HG02678 (cell line): ENCODE data around the gene CDC42EP1.
"Not testable (repeated sequence)": the region's sequence is repeated elsewhere in the genome, so short reads cannot be mapped to it uniquely, and the experiment has no call there.

Source experiments
- ATAC-seq: cut with Tn5 transposase; IDR thresholded peaks from one replicate; pipeline ENCODE4 v1.9.1; 2021; ENCODE audit warnings: mild to moderate bottlenecking, moderate library complexity; ENCODE audit not compliant: unreplicated experiment

The CDC42EP1 gene

GRCh38 chr22:37533995-37534394, 26.3 kb upstream of the CDC42EP1 start:
- no peak for ATAC-seq

GRCh38 chr22:37534445-37534844, 25.8 kb upstream of the CDC42EP1 start:
- no peak for ATAC-seq

- ATAC-seq, result no peak
Measured at GRCh38 chr22:37535159-37535558, 25.1 kb upstream of the CDC42EP1 start.

DNA sequence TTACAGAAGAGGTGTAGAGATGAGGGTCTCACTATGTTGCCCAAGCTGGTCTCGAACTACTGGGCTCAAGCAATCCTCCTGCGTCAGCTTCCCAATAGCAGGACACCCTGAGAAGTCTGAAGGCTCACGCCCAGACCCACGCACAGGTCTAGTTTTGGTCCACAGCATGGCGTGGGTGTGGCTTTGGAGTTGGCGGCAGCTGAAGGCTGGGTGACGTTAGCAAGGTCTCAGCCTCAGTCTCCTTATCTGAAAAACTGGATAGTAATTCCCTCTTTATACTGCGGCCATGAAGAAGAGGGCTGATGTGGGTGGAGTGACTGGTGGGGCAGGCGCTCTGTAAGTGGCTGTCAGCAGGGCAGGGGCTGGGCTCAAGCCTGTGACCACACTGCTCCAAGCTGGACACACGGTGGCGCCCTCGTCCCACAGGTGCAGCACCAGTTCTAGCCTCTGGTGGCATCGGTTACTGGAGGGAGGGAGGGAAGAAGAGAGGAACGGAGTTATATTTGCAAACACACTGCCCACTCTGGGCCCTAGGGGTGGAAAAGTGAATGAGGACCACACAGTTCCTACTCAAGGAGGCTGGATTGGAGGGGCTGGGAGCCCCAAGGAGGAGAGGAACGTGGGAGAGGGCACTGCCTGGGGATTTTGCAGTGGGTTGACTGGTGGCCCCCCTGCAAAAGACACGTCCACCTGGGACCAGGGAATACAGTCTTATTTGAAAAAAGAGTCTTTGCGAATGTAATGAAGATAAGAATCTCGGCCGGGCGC, 21.5 kb upstream of the CDC42EP1 start:
- peak; percentile 84 for ATAC-seq

DNA sequence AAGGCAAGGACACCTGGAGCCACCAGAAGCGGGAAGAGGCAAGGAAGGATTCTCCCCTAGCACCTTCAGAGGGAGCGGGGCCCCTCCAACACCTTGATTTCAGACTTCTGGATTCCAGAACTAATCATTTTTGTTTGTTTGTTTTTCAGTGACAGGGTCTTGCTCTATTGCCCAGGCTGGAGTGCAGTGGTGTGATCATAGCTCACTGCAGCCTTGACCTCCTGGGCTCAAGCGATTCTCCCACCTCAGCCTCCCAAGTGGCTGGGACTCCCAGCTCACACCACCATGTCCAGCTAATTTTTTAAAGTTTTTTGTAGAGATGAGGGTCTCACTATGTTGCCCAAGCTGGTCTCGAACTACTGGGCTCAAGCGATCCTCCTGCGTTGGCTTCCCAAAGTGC, 20.5 kb upstream of the CDC42EP1 start:
- not testable (repeated sequence) for ATAC-seq

DNA sequence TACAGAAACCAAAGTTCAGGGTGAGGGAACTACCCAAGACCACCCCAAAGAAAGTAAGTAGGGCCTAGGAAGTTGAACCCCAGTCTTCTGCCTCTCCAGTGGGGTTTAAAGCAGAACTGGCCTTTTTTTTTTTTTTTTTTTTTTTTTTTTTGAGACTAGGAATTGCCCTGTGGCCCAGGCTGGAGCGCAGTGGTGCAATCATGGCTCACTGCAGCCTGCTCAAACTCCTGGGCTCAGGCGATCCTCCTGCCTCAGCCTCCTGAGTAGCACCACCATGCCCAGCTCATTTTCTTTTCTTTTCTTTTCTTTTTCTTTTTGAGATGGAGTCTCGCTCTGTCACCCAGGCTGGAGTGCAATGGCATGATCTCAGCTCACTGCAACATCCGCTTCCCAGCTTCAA, 17.9 kb upstream of the CDC42EP1 start:
- not testable (repeated sequence) for ATAC-seq

DNA sequence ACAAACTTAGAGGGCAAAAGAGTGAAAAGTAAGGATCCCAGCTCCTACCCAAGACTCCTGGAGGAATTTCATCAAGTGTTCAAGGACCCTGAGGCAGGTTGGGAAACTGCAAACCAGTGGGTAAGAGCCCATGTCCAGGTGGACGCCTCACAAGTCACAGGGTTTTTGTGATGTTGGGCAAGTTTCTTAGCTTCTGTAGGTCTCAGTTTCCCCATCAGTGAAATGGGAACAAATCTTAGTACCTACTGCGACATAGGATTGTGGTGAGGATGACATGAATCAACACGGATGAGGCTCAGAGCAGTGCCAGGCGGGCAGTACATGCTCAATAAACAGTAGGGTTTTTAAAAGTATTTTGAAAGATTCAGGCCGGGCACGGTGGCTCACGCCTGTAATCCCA, 17.3 kb upstream of the CDC42EP1 start:
- no peak for ATAC-seq

GRCh38 chr22:37544955-37545702, 15.2 kb upstream of the CDC42EP1 start:
- ATAC-seq, result no peak

DNA sequence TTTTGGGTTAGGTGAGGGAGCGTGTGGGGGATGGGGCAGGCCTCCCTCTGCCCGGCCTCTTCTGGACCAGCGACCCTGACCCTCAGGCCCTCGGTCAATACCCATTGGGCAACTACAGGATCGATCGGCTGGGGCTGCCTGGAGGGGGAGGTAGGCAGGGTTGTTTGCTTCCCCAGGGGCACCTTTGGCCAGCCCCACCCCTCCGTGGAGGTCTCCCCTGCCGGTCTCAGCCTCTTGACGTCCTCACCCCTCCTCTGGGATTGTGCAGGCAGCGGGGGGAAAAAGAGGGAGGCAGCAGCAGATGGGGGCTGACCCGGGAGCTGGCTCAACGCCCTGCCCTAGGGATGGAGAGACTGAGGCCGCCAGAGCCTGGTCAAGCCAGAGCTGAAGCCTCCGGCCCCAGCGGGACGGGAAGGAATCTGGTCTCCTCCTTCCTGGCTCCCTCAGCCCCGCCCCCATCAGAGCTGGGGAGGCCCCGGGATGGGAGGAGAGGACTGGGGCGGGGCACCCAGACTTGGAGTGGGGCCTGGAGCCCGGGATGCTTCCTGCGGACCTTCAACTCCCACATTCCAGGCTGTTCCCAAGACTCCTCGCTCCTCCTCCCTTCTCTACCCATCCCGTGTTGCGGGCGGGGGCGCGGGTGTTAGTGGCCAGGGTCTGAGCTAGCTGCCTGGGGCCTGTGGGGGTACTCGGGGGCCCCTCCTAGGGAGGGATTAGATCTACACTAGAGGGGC, 14.4 kb upstream of the CDC42EP1 start:
- ATAC-seq, result no peak

GRCh38 chr22:37546437-37547250, 13.6 kb upstream of the CDC42EP1 start:
- ATAC-seq, result no peak

DNA sequence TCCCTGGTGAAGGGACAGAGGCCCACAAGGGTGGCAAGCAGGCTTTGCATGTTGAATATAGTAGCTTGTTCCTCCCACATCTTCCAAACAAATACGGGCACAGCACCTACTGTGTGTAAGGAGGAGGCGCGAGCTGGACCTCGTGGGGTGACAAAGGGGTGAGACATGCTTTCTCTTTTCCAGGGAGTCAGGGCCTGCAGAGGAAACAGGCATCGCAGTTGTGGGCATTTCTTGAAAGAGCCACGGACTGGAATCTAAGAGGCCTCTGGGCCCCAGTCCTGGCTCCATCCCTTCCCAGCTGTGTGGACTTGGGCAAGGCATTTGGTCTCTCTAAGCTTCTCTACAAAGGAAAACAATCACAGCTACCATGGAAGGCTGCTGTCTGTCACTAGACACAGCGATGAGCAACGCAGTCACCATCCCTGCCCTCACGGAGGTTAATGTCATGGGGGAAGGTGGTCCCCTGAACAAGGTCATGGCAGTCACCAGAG, 13.0 kb upstream of the CDC42EP1 start:
- no peak for ATAC-seq

DNA sequence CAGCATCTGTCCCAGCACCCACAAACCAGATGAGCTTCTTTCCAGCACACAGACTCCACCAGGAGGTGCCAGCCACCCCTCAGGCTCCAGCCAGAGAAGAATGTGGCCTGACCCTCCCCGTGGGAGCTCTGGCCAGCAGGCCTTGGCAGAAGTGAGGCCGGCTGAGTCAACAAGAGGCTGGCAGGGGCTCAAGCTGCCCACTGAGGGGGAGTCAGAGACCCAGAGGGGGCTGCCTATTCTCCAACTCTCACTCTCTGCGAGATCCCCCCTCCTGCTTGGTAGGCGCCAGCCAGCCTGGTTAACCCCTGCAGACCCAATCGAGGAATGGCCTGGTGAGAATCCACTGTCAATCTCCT, 10.6 kb upstream of the CDC42EP1 start:
- ATAC-seq, result no peak

DNA sequence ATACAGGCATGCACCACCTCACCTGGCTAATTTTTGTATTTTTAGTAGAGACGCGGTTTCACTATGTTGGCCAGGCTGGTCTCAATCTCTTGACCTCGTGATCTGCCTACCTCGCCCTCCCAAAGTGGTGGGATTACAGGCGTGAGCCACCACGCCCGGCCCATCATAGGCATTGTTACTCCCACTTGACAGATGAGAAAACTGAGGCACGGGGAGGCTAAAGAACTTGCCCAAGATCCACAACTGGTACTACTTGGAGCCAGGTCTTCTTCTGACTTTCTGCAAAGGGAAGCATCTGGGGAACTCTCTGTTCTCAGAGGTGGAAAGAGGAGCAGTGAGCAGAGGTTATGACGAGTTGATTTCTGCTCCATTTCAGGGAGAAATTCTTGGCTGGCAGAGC, 9.4 kb upstream of the CDC42EP1 start:
- ATAC-seq, result not testable (repeated sequence)

DNA sequence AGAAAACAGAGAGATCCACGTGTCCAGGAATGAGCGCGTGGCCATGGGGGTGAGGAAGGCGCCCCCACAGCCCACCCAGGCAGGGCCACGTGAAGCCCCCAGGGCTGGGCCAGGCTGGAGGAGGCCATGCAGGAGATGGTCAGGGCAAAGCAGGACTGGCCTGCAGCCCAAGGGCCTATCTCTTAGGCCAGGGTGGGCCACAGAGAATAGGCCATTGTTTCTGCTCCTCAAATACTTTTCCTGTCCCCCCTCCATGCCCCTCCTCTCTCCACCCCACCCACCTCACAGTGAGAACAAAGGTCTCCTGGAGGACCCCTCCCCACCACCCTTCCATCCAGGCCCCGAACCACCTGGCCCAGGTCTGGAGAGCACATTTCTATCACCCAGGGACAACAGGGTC, 8.3 kb upstream of the CDC42EP1 start:
- ATAC-seq, result no peak

DNA sequence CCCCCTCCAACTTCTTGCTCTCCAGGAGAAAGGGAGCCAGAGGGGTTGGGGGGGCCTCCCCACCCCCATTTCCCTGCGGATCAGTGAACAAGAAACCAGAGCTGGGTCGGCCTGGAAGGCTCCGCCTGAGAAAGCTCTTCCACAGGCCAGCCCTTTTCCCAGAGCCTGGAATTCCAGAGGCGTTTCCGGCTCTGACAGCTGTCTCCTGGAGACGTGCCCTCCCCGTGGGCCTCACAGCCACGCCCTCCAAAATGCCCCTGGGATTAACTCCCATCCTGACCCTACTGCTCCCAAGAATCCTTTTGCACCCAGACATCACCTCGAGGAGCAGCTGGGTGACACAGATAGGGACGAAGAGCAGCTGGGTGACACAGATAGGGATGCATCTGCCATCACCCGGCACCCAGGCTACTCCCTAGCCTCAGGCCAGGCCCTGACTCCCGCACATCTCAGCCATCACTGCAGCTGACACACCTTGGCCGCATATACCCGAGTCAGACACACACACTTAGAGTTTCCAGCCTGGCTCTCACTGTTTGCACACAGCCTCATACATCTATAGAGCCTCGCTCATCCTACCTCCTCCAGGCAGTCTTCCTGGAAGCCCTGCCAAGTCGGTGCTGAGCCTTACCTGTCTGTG, 7.6 kb upstream of the CDC42EP1 start:
- no peak for ATAC-seq

DNA sequence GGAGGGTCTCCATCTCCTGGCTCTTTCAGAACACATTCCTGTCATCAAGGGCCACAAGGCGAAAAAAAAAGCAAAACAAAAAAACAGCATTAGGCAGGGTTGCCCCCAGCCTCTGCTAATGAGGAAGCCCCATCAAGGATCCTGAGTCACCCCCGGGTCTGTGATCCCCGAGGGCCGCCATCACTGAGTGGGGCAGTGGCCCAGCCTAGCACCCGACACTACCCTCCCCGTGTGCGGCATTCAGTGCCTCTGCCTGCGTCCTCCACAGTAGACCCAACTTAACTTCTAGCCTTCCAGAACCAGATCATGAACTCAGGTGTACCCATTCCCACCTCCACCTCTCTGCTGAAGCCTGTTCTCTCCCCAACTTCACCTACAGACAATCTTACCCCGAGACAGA, 6.6 kb upstream of the CDC42EP1 start:
- no peak for ATAC-seq

GRCh38 chr22:37555029-37555428, 5.3 kb upstream of the CDC42EP1 start:
- ATAC-seq, result no peak

DNA sequence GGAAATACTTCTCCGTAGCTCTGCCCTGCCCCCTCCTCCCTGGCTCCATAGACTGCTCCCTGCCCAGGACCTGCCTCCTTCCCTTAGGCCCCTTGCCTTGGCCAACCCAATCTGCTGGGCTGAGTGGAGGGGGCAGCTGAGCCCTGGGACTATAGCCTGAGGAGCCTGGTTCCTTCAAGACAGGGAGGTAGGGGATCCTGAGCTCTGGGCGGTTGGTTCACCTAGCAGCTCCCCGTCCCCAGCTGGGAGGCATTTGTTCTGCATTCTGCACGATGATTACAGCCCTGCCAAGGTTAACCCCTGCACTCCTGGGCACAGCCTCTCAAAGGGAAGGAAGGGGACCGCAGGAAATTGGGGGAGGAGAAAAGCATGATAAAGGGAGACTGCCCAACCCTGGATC, 3.6 kb upstream of the CDC42EP1 start:
- ATAC-seq, result no peak

DNA sequence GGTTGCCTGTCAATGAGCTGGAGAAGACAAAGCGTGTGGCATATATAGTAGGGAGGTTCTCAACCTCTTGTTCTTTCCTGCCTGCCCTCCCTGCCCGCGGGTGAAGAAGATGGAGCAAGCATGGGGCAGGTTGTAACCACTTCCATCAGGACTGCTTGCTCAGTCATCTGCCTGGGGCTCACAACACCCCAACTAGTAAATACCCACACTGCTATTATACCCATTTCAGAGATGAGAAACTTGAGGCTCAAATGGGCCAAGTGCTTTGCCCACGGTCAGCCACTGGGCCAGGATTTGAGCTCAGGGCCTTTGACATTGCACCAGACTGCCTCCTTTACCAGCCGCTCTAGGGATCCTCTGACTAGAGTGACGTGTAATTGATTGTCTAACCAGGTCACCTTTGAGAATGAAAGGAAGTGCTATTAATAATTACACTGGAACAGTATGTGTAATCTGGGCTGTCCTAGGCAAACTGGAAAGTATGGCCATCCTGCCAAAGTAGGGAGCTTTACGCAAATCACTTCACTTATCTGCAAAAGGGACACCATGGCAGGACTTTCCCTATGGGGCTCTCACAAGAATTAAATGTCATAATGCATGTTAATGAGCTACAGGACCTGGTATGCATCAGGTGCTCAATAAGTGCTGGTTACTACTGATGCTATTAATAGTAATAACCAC, 2.8 kb upstream of the CDC42EP1 start:
- no peak for ATAC-seq

DNA sequence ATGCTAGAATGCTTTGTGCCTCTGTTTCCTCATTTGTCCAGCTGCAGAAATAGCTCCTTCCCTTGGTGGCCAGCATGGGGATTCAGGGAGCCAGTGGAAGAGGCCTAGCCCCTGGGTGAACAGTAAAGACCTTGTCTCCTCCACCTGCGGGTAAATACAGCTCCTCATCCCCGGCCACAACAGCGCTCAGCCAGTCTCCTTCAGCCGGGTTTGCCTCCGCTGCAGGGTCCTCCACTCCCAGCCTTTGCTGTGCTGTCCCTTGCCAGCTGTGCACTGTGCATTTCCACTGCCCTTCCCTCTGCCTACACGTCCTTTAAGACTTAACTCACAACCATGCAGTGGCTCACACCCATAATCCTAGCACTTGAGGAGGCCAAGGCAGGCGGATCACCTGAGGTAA, 1.5 kb upstream of the CDC42EP1 start:
- ATAC-seq, result no peak
